GM19193 (cell line): Measurements from ENCODE around the gene DNTTIP2.

Source experiments
- POLR2A ChIP-seq: IDR thresholded peaks from 4 replicates; pipeline ENCODE4 v1.6.1; 2011; ENCODE audit not compliant: insufficient read depth, insufficient read length; ENCODE audit errors: extremely low read depth

The DNTTIP2 gene

DNA sequence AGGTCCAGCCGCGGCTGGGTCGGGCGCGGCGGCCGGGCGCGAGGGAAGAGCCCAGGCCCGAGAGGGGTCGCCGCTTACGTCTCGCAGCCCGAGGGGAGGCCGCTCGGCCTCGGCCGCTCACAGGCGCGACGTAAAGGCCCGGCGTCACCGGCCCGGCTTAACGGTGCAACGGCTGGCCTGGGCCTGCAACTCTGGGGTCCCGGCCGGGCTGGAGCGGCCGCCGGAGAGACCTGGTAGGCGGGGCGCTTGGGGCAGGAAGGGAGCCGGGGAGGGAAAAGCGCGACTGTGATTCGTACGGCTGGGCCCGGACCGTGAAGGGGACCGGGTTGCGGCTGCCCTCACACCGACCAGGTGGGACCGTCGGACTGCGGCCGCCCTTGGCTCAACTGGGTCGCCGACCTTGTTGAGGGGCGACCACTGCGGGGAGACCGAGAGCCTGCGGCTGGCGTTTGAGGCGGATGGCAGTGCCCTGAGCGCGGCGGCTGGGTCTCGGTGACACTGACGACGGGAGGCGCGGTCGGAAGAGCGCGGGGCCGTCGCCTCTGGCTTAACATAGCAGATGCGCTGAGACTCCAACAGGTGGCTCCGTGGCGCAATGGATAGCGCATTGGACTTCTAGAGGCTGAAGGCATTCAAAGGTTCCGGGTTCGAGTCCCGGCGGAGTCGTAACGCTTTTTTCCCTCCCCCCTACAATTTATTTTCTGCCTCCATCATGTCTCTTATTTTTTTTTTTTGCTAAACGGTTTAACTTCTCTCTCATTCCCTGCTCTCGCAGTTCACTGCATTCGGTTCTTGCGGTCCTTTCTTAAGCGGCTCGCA is 31.8 kb downstream of the DNTTIP2 start:
- no peak for TF ChIP-seq POLR2A

DNA sequence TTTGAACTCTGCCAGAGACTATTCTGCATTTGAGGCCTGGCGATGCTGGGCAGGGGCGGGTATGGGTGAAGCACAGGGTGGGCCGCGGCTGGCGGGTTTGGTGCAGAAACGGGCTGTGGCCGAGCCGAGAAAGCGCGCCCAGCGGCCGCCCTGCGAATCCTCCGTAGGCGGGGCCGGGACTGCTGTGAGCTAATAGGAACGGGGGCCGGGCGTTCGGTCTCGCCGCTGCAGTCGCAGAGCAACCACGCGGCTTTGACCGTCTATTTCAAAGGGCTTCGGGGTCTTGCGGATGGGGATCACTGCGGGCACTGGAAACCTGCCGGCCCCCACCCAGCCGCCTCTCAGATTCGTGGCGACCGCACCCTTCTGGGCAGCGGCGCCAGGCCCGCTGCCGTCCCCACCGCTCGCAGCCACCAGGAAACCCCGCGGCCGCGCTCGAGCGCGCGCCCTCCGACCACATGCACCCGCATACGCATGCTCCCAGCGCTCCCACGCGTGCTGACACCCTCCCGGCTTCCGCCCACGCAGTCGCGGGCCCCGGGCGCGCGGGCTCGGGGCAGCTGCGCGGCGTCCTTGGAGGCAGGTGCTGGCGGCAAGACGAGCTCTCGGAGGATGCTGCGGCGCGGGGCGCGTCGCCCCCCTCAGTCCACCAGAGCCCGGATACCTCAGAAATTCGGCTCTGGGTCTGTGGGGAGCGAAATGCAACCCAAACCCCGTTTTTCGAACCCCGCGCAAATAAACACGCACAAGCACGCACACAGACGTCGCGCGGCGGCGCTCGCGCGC is 32.6 kb downstream of the DNTTIP2 start:
- peak; percentile 23 for TF ChIP-seq POLR2A

DNA sequence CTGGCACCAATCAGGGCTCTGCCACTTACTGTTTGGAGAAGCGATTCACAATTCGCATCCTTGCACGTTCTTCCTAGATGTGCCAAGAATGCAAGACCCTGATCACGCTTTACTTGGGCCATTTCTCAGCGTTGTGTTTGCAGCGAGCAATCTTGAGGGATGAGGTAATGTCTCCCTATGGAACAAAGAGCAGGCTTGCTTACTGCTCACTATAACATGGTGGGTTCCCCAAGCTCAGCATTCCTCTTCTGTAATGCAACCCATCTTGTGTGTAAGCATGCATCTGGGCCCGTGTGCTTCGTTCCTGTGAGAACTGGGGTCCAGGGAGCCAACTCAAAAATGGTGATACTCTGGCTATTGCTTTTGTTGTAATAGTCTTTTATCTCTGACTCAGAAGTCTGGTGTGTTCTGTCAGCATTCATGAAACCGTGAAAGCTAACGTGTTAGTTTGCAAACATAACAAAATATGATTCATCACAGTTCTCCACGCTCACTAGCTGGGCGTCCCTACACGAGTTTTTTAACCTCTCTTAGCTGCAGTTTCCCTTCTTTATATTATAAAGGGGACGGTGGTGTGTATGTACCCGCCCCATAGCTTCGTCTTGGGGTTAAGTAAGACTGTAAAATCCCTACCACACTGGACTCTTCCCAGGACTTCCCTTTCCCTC is 33.3 kb downstream of the DNTTIP2 start:
- no peak for TF ChIP-seq POLR2A

DNA sequence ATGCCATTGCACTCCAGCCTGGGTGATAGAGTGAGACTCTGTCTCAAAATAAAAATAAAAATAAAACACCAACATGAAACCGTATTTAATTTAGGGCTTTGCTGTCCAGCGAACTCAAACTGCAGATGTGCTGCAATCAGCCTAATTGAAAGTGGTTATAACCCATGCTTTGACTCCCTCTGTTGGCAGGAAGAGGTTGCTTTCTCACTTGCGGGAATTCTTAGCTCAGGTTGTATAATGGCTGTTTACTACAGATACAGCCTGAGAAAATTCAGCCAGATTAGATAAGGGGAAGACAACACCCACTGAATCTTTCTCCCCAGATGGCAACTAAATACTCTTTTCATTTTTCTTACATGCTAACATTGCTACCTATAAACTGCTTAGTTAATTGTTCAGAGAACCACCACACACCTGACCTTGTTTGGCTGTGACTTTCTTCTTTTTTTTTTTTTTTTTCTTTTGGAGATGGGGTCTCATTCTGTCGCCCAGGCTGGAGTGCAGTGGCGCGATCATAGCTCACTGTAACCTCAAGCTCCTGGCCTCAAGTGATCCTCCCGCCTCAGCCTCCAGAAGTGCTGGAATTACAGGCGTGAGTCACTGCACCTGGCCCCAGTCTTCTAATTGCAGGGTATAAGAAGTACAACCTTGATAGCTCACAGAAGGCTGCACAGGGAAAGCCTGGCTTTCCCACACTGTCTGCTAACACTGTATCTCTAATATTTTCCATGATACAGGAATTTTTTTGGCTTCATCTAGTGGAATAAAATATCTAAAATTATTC is 34.6 kb downstream of the DNTTIP2 start:
- TF ChIP-seq POLR2A: no peak

DNA sequence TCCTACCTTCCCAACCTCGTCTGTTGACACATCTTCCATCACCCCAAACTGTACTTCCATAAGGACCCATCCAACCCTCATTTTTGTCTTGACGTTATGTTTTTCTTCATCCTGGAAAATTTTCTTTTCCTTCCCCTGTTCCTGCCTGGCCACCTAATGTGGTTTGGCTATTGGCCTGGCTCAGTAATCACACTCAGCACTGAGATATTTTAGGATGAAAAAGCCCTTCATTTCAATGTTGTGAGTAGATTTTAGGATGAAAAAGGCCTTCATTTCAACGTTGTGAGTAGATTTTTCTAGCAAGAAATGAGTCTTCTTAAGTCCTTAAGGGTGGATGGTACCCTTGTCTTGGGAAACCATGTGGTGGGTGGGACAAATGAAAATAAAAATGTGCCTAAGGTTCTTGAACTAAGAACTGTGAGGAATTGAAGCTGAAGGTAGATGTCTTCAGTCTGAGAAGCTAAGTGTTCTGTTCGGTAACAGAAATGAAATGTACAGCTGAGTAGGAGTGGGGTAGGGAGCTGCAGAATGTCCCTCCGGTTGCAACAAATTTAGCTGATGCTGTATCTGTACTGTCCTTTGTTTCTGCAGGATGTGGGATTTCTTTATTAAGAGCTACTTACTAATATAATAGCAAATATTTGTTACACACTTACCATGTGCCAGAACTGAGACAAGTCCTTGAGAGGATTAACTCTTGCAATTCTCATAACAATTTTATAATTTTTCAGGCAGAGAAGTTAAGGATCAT is 36.1 kb downstream of the DNTTIP2 start:
- TF ChIP-seq POLR2A: no peak

DNA sequence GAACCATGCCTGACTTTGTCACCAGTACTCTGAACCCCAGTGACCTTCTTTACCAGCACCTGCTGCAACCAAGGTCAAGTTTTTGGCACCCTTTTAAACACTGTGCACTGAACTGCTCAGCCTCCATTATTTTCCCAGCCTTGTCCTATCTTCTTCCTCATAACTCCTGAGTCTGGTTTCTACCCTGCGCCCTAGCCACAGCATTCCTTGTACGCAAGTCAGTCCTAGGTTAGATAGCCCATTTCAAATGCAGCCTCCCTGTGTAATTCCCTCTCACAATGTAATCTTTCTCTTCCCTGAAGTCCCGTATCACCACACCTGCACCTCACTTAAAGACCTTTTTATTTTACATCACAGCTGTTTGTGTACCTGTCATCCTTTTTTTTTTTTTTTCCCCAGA is 37.2 kb downstream of the DNTTIP2 start:
- TF ChIP-seq POLR2A: no peak

DNA sequence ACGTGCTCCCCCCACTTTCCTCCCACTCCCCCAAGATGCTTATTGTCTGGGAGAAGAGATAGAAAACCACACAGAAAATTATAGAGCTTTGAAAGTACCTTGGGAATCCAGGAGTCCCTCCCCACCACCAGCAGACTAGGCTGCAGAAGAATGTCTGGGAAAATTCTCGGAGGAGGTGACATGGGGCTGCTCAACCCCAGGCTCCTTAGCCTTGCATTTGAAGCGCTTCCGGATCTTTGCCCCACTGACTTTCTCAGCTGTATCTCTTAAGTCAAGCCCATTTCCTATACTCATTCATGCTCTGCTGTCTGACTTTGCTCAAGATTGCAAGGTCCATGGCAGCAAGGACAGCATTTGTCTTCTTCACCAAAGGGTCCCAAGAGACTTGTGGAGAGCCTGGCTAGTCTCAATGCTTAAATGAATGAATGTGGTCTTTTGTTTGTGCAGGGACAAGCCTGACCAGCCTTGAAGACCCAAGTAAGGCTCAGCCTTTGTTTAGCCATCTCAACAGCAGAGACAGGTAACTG is 38.0 kb downstream of the DNTTIP2 start:
- no peak for TF ChIP-seq POLR2A

DNA sequence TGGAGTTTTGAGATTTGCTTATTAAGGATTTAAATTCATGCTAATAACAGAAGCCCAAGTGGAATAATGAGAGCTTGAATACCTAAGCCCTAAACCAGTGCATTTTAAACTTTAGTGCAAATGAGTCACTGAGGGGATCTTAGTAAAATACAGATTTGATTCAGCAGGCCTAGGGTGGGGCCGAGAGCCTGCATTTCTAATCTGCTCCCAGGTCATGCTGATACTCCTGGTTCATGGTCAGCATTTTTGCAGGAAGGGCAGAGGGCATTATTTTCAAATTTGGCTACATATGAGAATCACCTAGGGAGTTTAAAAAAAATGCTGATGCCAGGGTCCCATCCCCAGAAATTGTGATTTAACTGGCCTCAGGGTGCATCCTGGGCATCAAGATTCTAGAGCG is 39.3 kb downstream of the DNTTIP2 start:
- TF ChIP-seq POLR2A: no peak

DNA sequence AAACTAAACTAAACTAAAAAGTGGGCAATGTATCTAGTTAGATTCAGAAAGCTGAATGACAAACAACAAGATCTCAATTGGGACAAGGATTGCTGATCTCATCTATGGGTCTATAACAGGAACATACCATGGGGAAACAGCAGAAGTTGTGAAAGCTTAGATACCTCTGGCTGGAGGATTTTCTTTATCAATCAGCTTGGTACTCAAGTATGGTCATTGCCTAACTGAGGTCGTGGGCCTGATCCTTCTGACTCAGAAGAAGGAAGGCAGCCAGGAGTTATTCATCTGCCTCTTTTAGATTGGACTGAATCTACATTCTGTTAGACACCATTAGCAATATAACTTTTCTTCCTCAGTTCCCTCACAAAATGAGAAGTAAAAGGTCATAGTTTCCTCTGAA is 39.7 kb downstream of the DNTTIP2 start:
- TF ChIP-seq POLR2A: no peak

DNA sequence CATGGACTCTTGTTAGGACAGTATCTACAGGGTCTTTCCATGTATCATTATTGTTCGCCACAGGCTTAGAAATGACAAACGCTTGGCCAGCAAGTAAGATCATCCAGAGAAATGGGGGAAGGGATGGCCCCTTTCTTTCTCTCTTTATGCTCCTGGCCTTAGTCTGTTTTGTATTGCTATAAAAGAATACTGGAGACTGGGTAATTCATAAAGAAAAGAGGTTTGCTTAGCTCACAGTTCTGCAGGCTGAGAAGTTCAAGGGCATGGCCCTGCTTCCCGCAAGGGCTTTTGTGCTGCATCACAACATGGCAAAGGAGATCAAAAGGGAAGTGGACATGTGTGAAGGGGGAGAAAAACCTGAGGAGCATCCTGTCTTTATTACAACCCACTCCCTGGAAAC is 41.0 kb downstream of the DNTTIP2 start:
- TF ChIP-seq POLR2A: no peak

DNA sequence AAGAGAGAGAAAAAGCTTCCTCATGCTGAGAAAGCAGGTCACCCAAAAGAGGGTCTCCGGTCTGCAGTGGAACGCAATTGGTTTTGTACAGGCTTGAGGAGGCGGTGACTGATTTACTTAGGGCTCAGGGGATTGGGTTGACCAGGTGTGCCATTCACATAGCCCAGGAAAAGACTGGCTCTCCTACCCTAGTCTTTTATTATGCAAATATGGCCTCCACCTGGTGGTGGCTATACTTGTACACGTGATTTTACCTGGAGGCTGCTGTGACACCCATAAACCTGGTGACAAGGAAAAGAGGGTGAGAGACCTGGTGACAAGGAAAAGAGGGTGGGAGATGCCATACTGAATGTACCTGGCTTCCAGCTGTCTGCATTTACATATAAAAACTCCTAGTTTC is 49.9 kb downstream of the DNTTIP2 start:
- no peak for TF ChIP-seq POLR2A

DNA sequence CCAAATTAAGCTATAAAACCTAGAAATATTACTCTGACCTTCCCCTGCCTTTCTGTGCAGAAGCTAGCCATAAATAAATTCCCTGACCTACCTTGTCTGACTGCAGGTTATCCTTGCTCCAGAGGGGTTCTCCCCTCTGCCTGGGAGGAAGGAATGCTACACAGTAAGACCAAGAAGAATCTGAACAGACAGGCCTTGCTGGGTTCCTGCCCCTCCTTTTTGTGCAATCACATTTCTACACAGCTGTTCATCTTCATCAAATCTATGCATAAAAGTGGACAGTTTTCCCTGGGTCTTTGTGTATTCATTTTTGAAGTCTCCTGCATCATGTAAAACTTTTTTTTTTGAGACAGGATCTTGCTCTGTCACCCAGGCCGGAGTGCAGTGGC is 50.6 kb downstream of the DNTTIP2 start:
- TF ChIP-seq POLR2A: no peak

DNA sequence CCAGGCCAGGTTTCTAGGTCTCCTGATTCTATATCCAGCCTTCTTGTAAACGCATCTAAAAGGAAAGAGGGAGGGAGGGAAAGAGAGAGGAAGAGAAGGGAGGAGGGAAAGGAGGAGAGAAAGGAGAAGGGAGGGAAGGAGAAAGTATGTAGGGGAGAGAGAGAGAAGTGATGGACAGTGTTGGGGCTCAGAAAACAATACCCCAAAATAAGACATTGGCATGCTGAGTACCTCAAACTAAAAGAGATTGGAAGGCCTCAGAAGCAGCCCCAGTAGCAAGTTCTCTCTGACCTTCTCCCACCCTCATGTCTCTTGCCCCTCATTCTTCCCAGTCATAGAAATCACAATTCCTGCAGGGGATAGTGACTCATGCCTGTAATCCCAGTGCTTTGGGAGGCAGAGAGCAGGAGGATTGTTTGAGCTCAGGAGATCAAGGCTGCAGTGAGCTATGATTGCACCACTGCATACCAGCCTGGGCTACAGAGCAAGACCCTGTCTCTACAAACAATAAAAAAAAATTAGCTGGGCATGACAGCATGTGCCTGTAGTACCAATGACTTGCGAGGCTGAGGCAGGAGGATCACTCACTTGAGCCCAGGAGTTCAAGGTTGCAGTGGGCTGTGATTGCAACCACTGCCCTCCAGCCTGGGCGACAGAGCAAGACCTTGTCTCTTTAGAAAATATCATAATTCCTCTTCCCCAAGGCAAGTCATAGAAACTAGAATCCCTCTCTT is 51.2 kb downstream of the DNTTIP2 start:
- TF ChIP-seq POLR2A: no peak

DNA sequence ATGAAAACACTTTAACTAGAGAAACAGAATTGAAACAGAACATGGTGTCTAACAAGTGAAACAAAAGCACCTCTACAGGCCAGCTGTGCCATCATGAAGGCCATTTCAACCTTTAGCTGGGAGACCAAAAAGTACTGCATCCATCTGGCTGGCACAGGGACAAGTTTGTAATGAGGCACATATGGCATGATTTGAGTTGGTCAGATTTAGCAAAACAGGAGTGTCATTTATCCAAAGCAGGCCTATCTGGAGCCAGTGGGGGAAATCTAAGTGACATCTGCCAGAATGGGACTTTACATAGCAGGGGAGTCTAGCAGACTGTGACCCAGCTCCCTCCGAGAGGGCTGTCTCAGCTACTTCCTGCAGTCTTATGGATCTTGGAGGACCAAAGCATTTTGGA is 51.9 kb downstream of the DNTTIP2 start:
- no peak for TF ChIP-seq POLR2A

DNA sequence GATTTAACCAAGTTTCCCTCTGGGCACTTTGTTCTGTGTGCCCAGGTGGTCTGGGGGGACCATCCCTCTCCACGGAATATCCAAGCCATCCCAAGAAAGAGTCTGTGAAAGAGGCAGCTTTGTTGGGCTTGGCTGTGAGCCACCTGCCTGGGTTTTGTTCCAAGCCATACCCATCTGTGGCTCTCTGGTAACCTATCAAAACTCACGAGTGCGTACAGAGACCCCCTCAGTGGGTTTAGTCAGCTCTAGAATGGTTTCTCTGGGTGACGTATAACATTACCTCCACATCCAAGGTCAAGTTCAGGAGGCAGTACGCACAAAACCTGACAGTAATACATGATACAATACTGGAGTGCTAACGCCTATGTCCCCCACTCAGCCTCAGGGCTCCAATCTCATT is 54.2 kb downstream of the DNTTIP2 start:
- no peak for TF ChIP-seq POLR2A
